Activated CD8-positive, alpha-beta memory T cell treated with anti-CD3 and anti-CD28 coated beads, Interleukin-2, amount 10 ng/mL, durations not matched to agents 7 days and 5 days (primary cell): ENCODE measurements around the gene FAM193A. TPM values are rescaled to one million over a fixed set of nuclear protein-coding genes. Genes with fewer than 3 reads are reported as not detected.

Source experiments
- ATAC-seq: fragments of 150-1000 bp; cut with Tn5 transposase; one replicate; pipeline ENCODE4 v1.10.0; 2021; ENCODE audit warnings: moderate library complexity
- CTCF ChIA-PET: fragments of 350-600 bp; sonication (Branson Sonifier 250); formaldehyde crosslinking; loops from one replicate; lab custom pipeline; 2021; ENCODE audit warnings: antibody characterized with exemption; lab: Charles Lee
- DNase-seq: peaks from one replicate; pipeline ENCODE4 v3.0.0-alpha.2; 2020
- H3K27ac Mint-ChIP-seq: one replicate; pipeline ENCODE4 v1.8.0; 2021; ENCODE audit warnings: mild to moderate bottlenecking, mixed read lengths
- H3K27me3 Mint-ChIP-seq: one replicate; pipeline ENCODE4 v1.8.0; 2021; ENCODE audit warnings: mixed read lengths
- H3K36me3 Mint-ChIP-seq: one replicate; pipeline ENCODE4 v1.8.0; 2021; ENCODE audit warnings: mild to moderate bottlenecking, mixed read lengths
- H3K4me1 Mint-ChIP-seq: one replicate; pipeline ENCODE4 v1.8.0; 2021; ENCODE audit warnings: mixed read lengths
- H3K4me3 Mint-ChIP-seq: one replicate; pipeline ENCODE4 v1.8.0; 2021; ENCODE audit warnings: mild to moderate bottlenecking, moderate library complexity, mixed read lengths
- H3K9me3 Mint-ChIP-seq: one replicate; pipeline ENCODE4 v1.8.0; 2022; ENCODE audit warnings: low read depth, mixed read lengths
- total RNA-seq, 2 experiments: library from RNA; stranded (reverse); gene quantifications; one replicate each; pipeline ENCODE4 v1.2.3, GENCODE V29; 2021

The FAM193A gene
- total RNA-seq, 2 experiments from 2014 or later: 30.0 to 37.9 TPM

- Mint-ChIP-seq H3K36me3 (peaks cover 55% of the 10 kb centered on the region), H3K4me1 (peaks cover 48% of the 10 kb centered on the region), H3K9me3 (no peaks in the 10 kb centered on the region), H3K27me3 (no peaks in the 10 kb centered on the region), H3K4me3 (no peak overlapping the region), H3K27ac (no peak overlapping the region)
- ATAC-seq (no peak), DNase-seq (no peak)
- CTCF ChIA-PET: no interaction called here
Measured at GRCh38 chr4:2744576-2745270, 208.3 kb downstream of the FAM193A start.

- Mint-ChIP-seq H3K4me3 (no peak overlapping the region), H3K27ac (peak overlapping the region; percentile 80), H3K27me3 (no peaks in the 10 kb centered on the region), H3K9me3 (no peaks in the 10 kb centered on the region), H3K36me3 (peaks cover 50% of the 10 kb centered on the region), H3K4me1 (peaks cover 49% of the 10 kb centered on the region)
- DNase-seq (no peak), ATAC-seq (no peak)
- CTCF ChIA-PET: interaction anchor here (0.6 to 2.2 kb wide), 5 partner anchors 10 to 191 kb away, joined by 3 to 13 read pairs (median 3); partner anchors contain the start of gene TNIP2
Measured at GRCh38 chr4:2745516-2745915, 209.1 kb downstream of the FAM193A start.

- Mint-ChIP-seq H3K27me3 (no peaks in the 10 kb centered on the region), H3K4me3 (peak overlapping the region; percentile 43), H3K9me3 (no peaks in the 10 kb centered on the region), H3K27ac (peak overlapping the region; percentile 80), H3K36me3 (peaks cover 47% of the 10 kb centered on the region), H3K4me1 (peaks cover 51% of the 10 kb centered on the region)
- CTCF ChIA-PET: interaction anchor here (0.6 to 2.2 kb wide), 6 partner anchors 10 to 190 kb away, joined by 3 to 13 read pairs (median 4); partner anchors contain the start of gene TNIP2
- ATAC-seq: peak; percentile 97
- peak; percentile 95 for DNase-seq
Measured at GRCh38 chr4:2745981-2746806, 209.7 kb downstream of the FAM193A start.

- H3K4me1 Mint-ChIP-seq: peaks cover 51% of the 10 kb centered on the region
- CTCF ChIA-PET: interaction anchor here (1.2 to 2.2 kb wide), 3 partner anchors 9 to 185 kb away, joined by 3 to 13 read pairs (median 4); partner anchors contain the start of gene TNIP2
- ATAC-seq (no peak), DNase-seq (no peak)
- no peaks in the 10 kb centered on the region for H3K27me3 Mint-ChIP-seq
- H3K36me3 Mint-ChIP-seq: peaks cover 44% of the 10 kb centered on the region
- no peaks in the 10 kb centered on the region for H3K9me3 Mint-ChIP-seq
- peak overlapping the region; percentile 80 for H3K27ac Mint-ChIP-seq
- peak overlapping the region; percentile 43 for H3K4me3 Mint-ChIP-seq
Measured at GRCh38 chr4:2746891-2747695, 210.6 kb downstream of the FAM193A start.

- H3K4me1 Mint-ChIP-seq: peaks cover 49% of the 10 kb centered on the region
- H3K4me3 Mint-ChIP-seq: no peak overlapping the region
- no peaks in the 10 kb centered on the region for H3K27me3 Mint-ChIP-seq
- H3K36me3 Mint-ChIP-seq: peaks cover 20% of the 10 kb centered on the region
- CTCF ChIA-PET: interaction anchor here (1.4 to 3.0 kb wide), 3 partner anchors 9 to 184 kb away, joined by 3 to 8 read pairs (median 5); no protein-coding TSS in a partner anchor
- ATAC-seq: no peak
- peak overlapping the region; percentile 19 for H3K27ac Mint-ChIP-seq
- no peak for DNase-seq
- H3K9me3 Mint-ChIP-seq: no peaks in the 10 kb centered on the region
Measured at GRCh38 chr4:2750719-2751605, 214.5 kb downstream of the FAM193A start.

GRCh38 chr4:2753436-2753835 lies 217.0 kb downstream of the FAM193A start:
- H3K4me1 Mint-ChIP-seq: peaks cover 37% of the 10 kb centered on the region
- no peak overlapping the region for H3K27ac Mint-ChIP-seq
- no peak for DNase-seq
- no peak for ATAC-seq
- H3K36me3 Mint-ChIP-seq: peaks cover 2% of the 10 kb centered on the region
- no peaks in the 10 kb centered on the region for H3K27me3 Mint-ChIP-seq
- H3K4me3 Mint-ChIP-seq: no peak overlapping the region
- CTCF ChIA-PET: interaction anchor here (1.5 kb wide), 1 partner anchor 10 kb away, joined by 3 read pairs; no protein-coding TSS in a partner anchor
- no peaks in the 10 kb centered on the region for H3K9me3 Mint-ChIP-seq

- Mint-ChIP-seq H3K9me3 (no peaks in the 10 kb centered on the region), H3K4me3 (peak overlapping the region; percentile 78), H3K36me3 (peaks cover 2% of the 10 kb centered on the region), H3K4me1 (peaks cover 30% of the 10 kb centered on the region), H3K27ac (peak overlapping the region; percentile 35), H3K27me3 (no peaks in the 10 kb centered on the region)
- DNase-seq (no peak), ATAC-seq (no peak)
- CTCF ChIA-PET: interaction anchor here (0.9 to 3.9 kb wide), 5 partner anchors 8 to 209 kb away, joined by 3 to 19 read pairs (median 5); partner anchors contain the start of gene GRK4
Measured at GRCh38 chr4:2754848-2755819, 218.7 kb downstream of the FAM193A start.

GRCh38 chr4:2755821-2756690 lies 219.6 kb downstream of the FAM193A start, which contains the start of gene TNIP2:
TNIP2 (minus strand) TSS chr4:2756336; CDS start chr4:2756289, 47 bp downstream.
- ATAC-seq (peak; percentile 86), DNase-seq (peak; percentile 82)
- no peaks in the 10 kb centered on the region for H3K9me3 Mint-ChIP-seq
- CTCF ChIA-PET: interaction anchor here (0.9 to 3.9 kb wide), 6 partner anchors 8 to 220 kb away, joined by 3 to 19 read pairs (median 4); partner anchors contain the start of genes FAM193A and GRK4
- peak within 1 kb of the TSS; percentile 36 for H3K27ac Mint-ChIP-seq
- H3K36me3 Mint-ChIP-seq: peaks cover 2% of the 10 kb centered on the region
- peaks cover 29% of the 10 kb centered on the region for H3K4me1 Mint-ChIP-seq
- H3K4me3 Mint-ChIP-seq: peak within 1 kb of the TSS; percentile 78
- no peaks in the 10 kb centered on the region for H3K27me3 Mint-ChIP-seq

- H3K4me3 Mint-ChIP-seq: peak overlapping the region; percentile 50
- peak overlapping the region; percentile 36 for H3K27ac Mint-ChIP-seq
- no peaks in the 10 kb centered on the region for H3K27me3 Mint-ChIP-seq
- peaks cover 34% of the 10 kb centered on the region for H3K4me1 Mint-ChIP-seq
- no peak for ATAC-seq
- no peaks in the 10 kb centered on the region for H3K9me3 Mint-ChIP-seq
- no peak for DNase-seq
- peaks cover 2% of the 10 kb centered on the region for H3K36me3 Mint-ChIP-seq
- CTCF ChIA-PET: interaction anchor here (0.8 to 3.9 kb wide), 5 partner anchors 10 to 221 kb away, joined by 3 to 19 read pairs (median 4); partner anchors contain the start of genes FAM193A and GRK4
Measured at GRCh38 chr4:2756691-2757350, 220.4 kb downstream of the FAM193A start.

GRCh38 chr4:2757426-2757825 lies 221.0 kb downstream of the FAM193A start:
- CTCF ChIA-PET: interaction anchor here (0.8 to 3.9 kb wide), 3 partner anchors 9 to 197 kb away, joined by 3 to 19 read pairs (median 3); no protein-coding TSS in a partner anchor
- H3K4me1 Mint-ChIP-seq: peaks cover 35% of the 10 kb centered on the region
- H3K36me3 Mint-ChIP-seq: no peaks in the 10 kb centered on the region
- no peaks in the 10 kb centered on the region for H3K27me3 Mint-ChIP-seq
- ATAC-seq (no peak), DNase-seq (no peak)
- H3K9me3 Mint-ChIP-seq: no peaks in the 10 kb centered on the region
- no peak overlapping the region for H3K27ac Mint-ChIP-seq
- peak overlapping the region; percentile 15 for H3K4me3 Mint-ChIP-seq
